Neural cell (in vitro differentiated cells): Measurements from ENCODE around the gene DCDC1.

Experiments
- CTCF ChIP-seq: fragments of 450-650 bp; IDR thresholded peaks from 2 replicates; pipeline ENCODE4 v1.5.1; 2014; ENCODE audit warnings: antibody characterized with exemption, mild to moderate bottlenecking, moderate library complexity; ENCODE audit not compliant: poor library complexity, severe bottlenecking
- EP300 ChIP-seq: fragments of 450-650 bp; conservative IDR thresholded peaks from 2 replicates; pipeline ENCODE4 v1.6.1; 2014; ENCODE audit warnings: antibody characterized with exemption, mild to moderate bottlenecking, moderate library complexity; ENCODE audit not compliant: poor library complexity, severe bottlenecking
- EZH2 ChIP-seq: fragments of 200-600, 300-800 bp; shearing (Covaris generic), sonication (generic); IDR thresholded peaks from 2 replicates; pipeline ENCODE4 v1.6.1; 2014; ENCODE audit warnings: antibody characterized with exemption, low read length, borderline replicate concordance, mild to moderate bottlenecking; ENCODE audit not compliant: insufficient read depth, poor library complexity, severe bottlenecking
- POLR2AphosphoS5 ChIP-seq: IDR thresholded peaks from 2 replicates; pipeline ENCODE4 v1.6.1; 2012
- TAF1 ChIP-seq: IDR thresholded peaks from 2 replicates; pipeline ENCODE4 v1.6.1; 2012; ENCODE audit warnings: low read depth

GRCh38 chr11:30837252-30837651 is 532.3 kb downstream of the DCDC1 start:
- no peak for TF ChIP-seq EZH2
- TF ChIP-seq CTCF: no peak
- no peak for TF ChIP-seq POLR2AphosphoS5
- TF ChIP-seq TAF1: no peak
- TF ChIP-seq EP300: no peak
